Stimulated activated memory B cell treated with anti-CD40 and anti-IgM and Interleukin-4, amounts not matched to agents 10 μg/mL and 1 μg/mL and 100 μg/mL, for 72 hours (primary cell): ENCODE data around the gene ZDHHC21.
A peak's percentile ranks its signal among the peaks of the same experiment; 100 is the strongest.

ENCODE experiments used
- ATAC-seq: fragments of 150-1000 bp; cut with Tn5 transposase; 2 replicates; pipeline ENCODE4 v1.10.0; 2021
- H3K27ac Mint-ChIP-seq: one replicate; pipeline ENCODE4 v1.8.0; 2022; ENCODE audit warnings: mild to moderate bottlenecking, mixed read lengths
- H3K27me3 Mint-ChIP-seq: one replicate; pipeline ENCODE4 v1.8.0; 2022; ENCODE audit warnings: mixed read lengths
- H3K36me3 Mint-ChIP-seq: one replicate; pipeline ENCODE4 v1.8.0; 2022; ENCODE audit warnings: mixed read lengths
- H3K4me1 Mint-ChIP-seq: one replicate; pipeline ENCODE4 v1.8.0; 2022; ENCODE audit warnings: mixed read lengths
- H3K4me3 Mint-ChIP-seq: one replicate; pipeline ENCODE4 v1.8.0; 2022; ENCODE audit warnings: mild to moderate bottlenecking, moderate library complexity, mixed read lengths
- H3K9me3 Mint-ChIP-seq: one replicate; pipeline ENCODE4 v1.8.0; 2022; ENCODE audit warnings: mixed read lengths

The ZDHHC21 gene

GRCh38 chr9:14593406-14593805 lies 99.8 kb downstream of the ZDHHC21 start:
- Mint-ChIP-seq H3K4me1 (no peaks in the 10 kb centered on the region), H3K4me3 (no peak overlapping the region), H3K36me3 (peaks cover 69% of the 10 kb centered on the region), H3K27me3 (no peaks in the 10 kb centered on the region), H3K9me3 (peaks cover 9% of the 10 kb centered on the region), H3K27ac (no peak overlapping the region)
- no peak for ATAC-seq

DNA sequence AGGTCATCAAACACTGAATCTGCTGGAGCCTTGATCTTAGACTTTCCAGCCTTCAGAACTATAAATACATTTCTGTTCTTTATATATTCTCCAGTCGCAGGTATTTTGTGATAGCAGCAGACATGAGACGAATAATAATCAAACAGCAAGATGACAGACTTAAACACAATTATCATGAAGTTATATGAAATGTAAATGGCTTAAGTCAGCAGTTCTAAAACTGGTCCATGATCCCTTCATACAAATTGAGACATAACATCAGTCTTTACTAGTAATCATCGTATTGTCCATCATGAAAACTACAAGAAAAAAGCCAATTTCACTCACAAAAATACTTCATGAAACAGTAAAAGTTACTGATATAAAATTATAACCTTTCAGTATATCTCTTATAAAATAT lies 101.8 kb downstream of the ZDHHC21 start:
- no peaks in the 10 kb centered on the region for H3K27me3 Mint-ChIP-seq
- no peak overlapping the region for H3K27ac Mint-ChIP-seq
- ATAC-seq: no peak

DNA sequence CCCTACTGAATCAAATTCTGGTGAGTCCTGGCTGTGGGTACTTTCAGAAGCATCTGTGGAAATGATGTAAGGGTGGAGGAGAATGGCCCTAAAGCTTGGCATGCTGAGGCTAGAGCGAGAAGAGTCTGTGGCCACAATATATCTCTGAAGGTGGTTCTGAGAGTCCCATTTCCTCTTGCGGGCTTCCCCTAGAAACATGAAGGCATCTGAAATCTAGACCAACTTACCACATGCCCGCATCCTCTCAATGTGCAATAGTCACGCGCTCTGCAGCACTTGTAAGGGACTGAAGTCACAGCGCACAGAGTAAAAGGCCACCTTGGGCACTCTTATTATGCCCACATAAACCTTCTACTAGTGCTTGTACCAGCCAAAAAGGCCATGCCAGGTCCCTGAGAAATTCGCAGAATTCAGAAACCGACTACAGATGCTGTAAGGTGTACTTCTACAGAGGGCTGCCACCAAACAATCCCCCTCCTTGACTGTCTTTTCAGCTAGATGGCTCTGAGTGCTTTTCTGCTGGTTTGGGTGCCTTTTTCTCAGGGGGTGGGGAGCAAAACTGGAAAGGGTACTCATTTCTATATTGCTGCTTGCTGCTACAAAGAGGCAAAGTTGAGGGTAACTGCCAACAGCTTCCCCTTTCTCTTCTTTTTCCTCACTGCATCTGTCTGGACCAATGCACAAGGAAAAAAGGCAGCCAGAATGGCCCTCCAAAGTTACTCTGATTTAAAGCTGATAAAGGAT lies 107.3 kb downstream of the ZDHHC21 start:
- no peaks in the 10 kb centered on the region for H3K27me3 Mint-ChIP-seq
- H3K36me3 Mint-ChIP-seq: peaks cover 23% of the 10 kb centered on the region
- peak; percentile 98 for ATAC-seq
- peaks cover 21% of the 10 kb centered on the region for H3K4me1 Mint-ChIP-seq
- H3K9me3 Mint-ChIP-seq: peaks cover 6% of the 10 kb centered on the region
- peak overlapping the region; percentile 54 for H3K27ac Mint-ChIP-seq
- H3K4me3 Mint-ChIP-seq: no peak overlapping the region

More for the DNA sequence above, 101.8 kb downstream of the ZDHHC21 start:
- Mint-ChIP-seq H3K4me3 (no peak overlapping the region), H3K36me3 (peaks cover 64% of the 10 kb centered on the region), H3K4me1 (peaks cover 9% of the 10 kb centered on the region), H3K9me3 (peaks cover 9% of the 10 kb centered on the region)

GRCh38 chr9:14584571-14584970 lies 108.7 kb downstream of the ZDHHC21 start:
- peaks cover 12% of the 10 kb centered on the region for H3K9me3 Mint-ChIP-seq
- H3K36me3 Mint-ChIP-seq: peaks cover 35% of the 10 kb centered on the region
- H3K27me3 Mint-ChIP-seq: no peaks in the 10 kb centered on the region
- ATAC-seq: no peak
- peaks cover 21% of the 10 kb centered on the region for H3K4me1 Mint-ChIP-seq
- H3K27ac Mint-ChIP-seq: no peak overlapping the region
- H3K4me3 Mint-ChIP-seq: no peak overlapping the region

GRCh38 chr9:14578030-14578429 lies 115.2 kb downstream of the ZDHHC21 start:
- Mint-ChIP-seq H3K27me3 (no peaks in the 10 kb centered on the region), H3K4me3 (no peak overlapping the region), H3K27ac (no peak overlapping the region), H3K4me1 (no peaks in the 10 kb centered on the region), H3K9me3 (peaks cover 24% of the 10 kb centered on the region), H3K36me3 (peaks cover 30% of the 10 kb centered on the region)
- ATAC-seq: no peak

DNA sequence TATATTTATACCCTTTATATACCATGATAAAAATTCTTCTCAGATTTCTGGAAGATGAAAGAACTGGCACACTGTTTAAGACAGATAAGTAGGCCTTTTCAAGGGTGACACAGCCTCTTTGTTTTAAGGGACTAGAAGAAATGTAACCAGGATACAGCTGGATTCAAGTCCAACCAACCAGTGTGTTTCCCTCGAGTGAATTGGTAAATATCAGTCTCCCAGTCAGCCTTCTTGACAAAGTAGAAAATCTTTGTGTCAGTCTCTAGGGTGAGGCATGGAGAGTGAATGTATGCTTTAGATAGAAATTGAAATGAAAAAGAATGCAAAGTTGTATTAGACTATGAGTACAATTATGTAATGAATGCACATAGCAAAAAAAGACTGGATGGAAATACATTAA lies 119.1 kb downstream of the ZDHHC21 start:
- H3K4me1 Mint-ChIP-seq: no peaks in the 10 kb centered on the region
- no peak for ATAC-seq

GRCh38 chr9:14573319-14573718 lies 119.9 kb downstream of the ZDHHC21 start:
- H3K27ac Mint-ChIP-seq: no peak overlapping the region
- H3K27me3 Mint-ChIP-seq: no peaks in the 10 kb centered on the region
- no peak for ATAC-seq
- H3K4me3 Mint-ChIP-seq: no peak overlapping the region
- H3K4me1 Mint-ChIP-seq: no peaks in the 10 kb centered on the region
- H3K36me3 Mint-ChIP-seq: peaks cover 39% of the 10 kb centered on the region
- peaks cover 16% of the 10 kb centered on the region for H3K9me3 Mint-ChIP-seq

More for the DNA sequence above, 119.1 kb downstream of the ZDHHC21 start:
- no peak overlapping the region for H3K27ac Mint-ChIP-seq
- H3K27me3 Mint-ChIP-seq: no peaks in the 10 kb centered on the region
- peaks cover 46% of the 10 kb centered on the region for H3K36me3 Mint-ChIP-seq
- H3K4me3 Mint-ChIP-seq: no peak overlapping the region
- peaks cover 19% of the 10 kb centered on the region for H3K9me3 Mint-ChIP-seq

DNA sequence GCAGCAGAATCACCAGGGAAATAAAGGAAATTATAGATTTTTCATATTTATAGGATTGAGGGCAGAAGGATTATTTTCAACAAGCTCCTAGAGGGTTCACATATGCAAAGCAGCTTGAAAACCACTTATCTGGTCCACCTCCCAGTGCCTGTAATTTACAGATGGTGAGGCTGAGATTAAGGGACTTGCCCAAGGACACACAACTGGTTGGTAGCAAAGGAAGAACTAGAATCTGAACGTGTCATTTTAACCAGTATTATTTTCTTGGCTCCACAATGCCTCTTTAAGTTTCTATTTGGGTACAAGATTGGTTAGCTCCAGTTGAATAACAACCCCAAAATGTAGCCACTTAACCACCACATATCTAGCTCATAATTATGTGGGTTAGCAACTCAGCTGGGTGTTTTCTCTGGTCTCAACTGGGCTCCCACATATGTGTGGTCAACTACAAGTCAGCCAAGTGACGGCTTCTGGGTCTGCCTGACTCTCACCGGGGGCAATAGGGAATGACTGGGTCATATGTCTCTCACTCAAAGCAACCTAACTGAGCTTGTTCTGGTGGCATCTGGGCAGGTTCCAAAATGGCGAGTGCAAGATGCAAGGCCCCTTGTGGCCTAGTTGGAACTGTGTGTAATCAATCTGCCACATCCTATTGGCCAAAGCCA lies 127.7 kb downstream of the ZDHHC21 start:
- H3K4me1 Mint-ChIP-seq: no peaks in the 10 kb centered on the region
- no peak for ATAC-seq
- H3K27me3 Mint-ChIP-seq: no peaks in the 10 kb centered on the region
- no peak overlapping the region for H3K4me3 Mint-ChIP-seq
- H3K9me3 Mint-ChIP-seq: peaks cover 7% of the 10 kb centered on the region
- H3K27ac Mint-ChIP-seq: no peak overlapping the region
- peaks cover 12% of the 10 kb centered on the region for H3K36me3 Mint-ChIP-seq

- Mint-ChIP-seq H3K4me3 (no peak overlapping the region), H3K27ac (no peak overlapping the region), H3K9me3 (peaks cover 2% of the 10 kb centered on the region), H3K27me3 (no peaks in the 10 kb centered on the region), H3K36me3 (peaks cover 9% of the 10 kb centered on the region), H3K4me1 (no peaks in the 10 kb centered on the region)
- no peak for ATAC-seq
Observed at GRCh38 chr9:14563902-14564624, 129.2 kb downstream of the ZDHHC21 start.

DNA sequence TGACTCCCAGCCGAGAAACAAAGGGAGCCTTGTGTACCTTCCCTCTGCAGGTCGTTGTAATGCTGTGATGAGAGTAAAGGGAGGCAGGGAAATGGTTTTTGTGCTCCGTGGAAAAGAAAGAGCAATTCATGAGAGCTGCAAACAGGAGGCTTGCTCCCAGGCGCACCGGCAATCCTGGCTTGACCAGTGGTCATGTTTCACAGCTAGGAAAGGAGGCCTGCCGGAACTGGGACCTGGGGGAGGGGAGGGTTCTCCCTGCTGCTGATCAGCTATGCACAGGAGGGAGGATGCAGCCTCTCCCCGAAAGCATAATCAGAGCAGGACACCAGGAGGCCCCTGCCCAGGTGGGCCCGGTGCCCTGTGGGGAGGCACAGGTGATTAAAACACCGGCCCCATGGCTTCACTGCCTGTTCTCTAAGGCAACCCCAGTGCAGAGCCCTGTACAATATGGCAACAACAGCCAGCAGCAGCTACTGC lies 131.3 kb downstream of the ZDHHC21 start:
- peaks cover 3% of the 10 kb centered on the region for H3K9me3 Mint-ChIP-seq
- no peak overlapping the region for H3K4me3 Mint-ChIP-seq
- peaks cover 17% of the 10 kb centered on the region for H3K36me3 Mint-ChIP-seq
- ATAC-seq: no peak
- no peaks in the 10 kb centered on the region for H3K27me3 Mint-ChIP-seq
- H3K4me1 Mint-ChIP-seq: no peaks in the 10 kb centered on the region
- no peak overlapping the region for H3K27ac Mint-ChIP-seq
